Tibial artery (tissue), 4 donors: ENCODE results near the gene PBX2.
"Not testable (repeated sequence)": the region's sequence is repeated elsewhere in the genome, so short reads cannot be mapped to it uniquely, and the experiment has no call there.

Source experiments
- DNase-seq, 2 donors: peaks; one replicate each; pipeline ENCODE4 v3.0.0-alpha.2; 2019
- H3K27ac ChIP-seq, 2 donors: fragments of 200-600 bp; sonication (generic) in 1 of 2; 1 replicate in 1 of 2; 2 replicates in 1 of 2; pipeline ENCODE4 v1.5.1; 2018 to 2019; ENCODE audit warnings: mild to moderate bottlenecking in 1 of 2
- H3K27me3 ChIP-seq, 2 donors: fragments of 200-600 bp; sonication (generic) in 1 of 2; one replicate each; pipeline versions ENCODE4 v1.5.1 to v1.6.0; 2016 to 2019
- H3K36me3 ChIP-seq, 3 donors: fragments of 200-600 bp; sonication (generic) in 2 of 3; one replicate each; pipeline ENCODE4 v1.5.1; 2016 to 2019; ENCODE audit warnings: mild to moderate bottlenecking in 2 of 3
- H3K4me1 ChIP-seq, 4 donors: fragments of 200-600 bp; sonication (generic) in 2 of 4; 1 replicate in 3 of 4; 2 replicates in 1 of 4; pipeline ENCODE4 v1.5.1; 2016 to 2019
- H3K4me3 ChIP-seq, 2 donors: fragments of 200-600 bp; sonication (generic) in 1 of 2; 1 replicate in 1 of 2; 2 replicates in 1 of 2; pipeline ENCODE4 v1.5.1; 2018 to 2019; ENCODE audit warnings: mild to moderate bottlenecking in 2 of 2
- H3K9me3 ChIP-seq, 3 donors: fragments of 200-600 bp; sonication (generic) in 1 of 3; one replicate each; pipeline ENCODE4 v1.5.1; 2016 to 2019
- CTCF ChIP-seq, 2 experiments: fragments of 200-600 bp in 1 of 2; fragments of 450-650 bp in 1 of 2; IDR thresholded peaks; one replicate each; pipeline ENCODE4 v1.5.1; 2017 to 2019; ENCODE audit warnings: antibody characterized with exemption in 2 of 2, mild to moderate bottlenecking in 1 of 2, moderate library complexity in 1 of 2
- intact Hi-C: fragments of 100-400 bp; cut with DNase I; formaldehyde crosslinking; loops from one replicate; pipeline ENCODE4 v1.15.0; 2023; ENCODE audit warnings: low total_unique reads

Gene PBX2

GRCh38 chr6:32195652-32195901, 5.6 kb upstream of the PBX2 start:
- H3K27ac ChIP-seq = peak overlapping the region; percentile 98
- intact Hi-C loops = no loop called here
- DNase-seq = peak; percentile 100
- H3K27me3 ChIP-seq = peaks cover 0 to 2% of the 10 kb centered on the region in 2 donors
- TF ChIP-seq CTCF (IDR thresholded peaks at IDR 0.05) = peak; percentile 37 to 46
- peaks cover 0 to 36% (median 28%) of the 10 kb centered on the region in 4 donors for H3K4me1 ChIP-seq
- H3K36me3 ChIP-seq = no peaks in the 10 kb centered on the region
- H3K4me3 ChIP-seq = peak overlapping the region; percentile 71 to 87
- H3K9me3 ChIP-seq = no peaks in the 10 kb centered on the region

- H3K27ac ChIP-seq = peak overlapping the region; percentile 87 to 98
- no peaks in the 10 kb centered on the region for H3K36me3 ChIP-seq
- intact Hi-C loops = no loop called here
- H3K27me3 ChIP-seq = no peaks in the 10 kb centered on the region
- peaks cover 0 to 39% (median 30%) of the 10 kb centered on the region in 4 donors for H3K4me1 ChIP-seq
- H3K4me3 ChIP-seq = peak overlapping the region; percentile 41 to 54
- no peak for DNase-seq
- no peaks in the 10 kb centered on the region for H3K9me3 ChIP-seq
- TF ChIP-seq CTCF (IDR thresholded peaks at IDR 0.05) = peak; percentile 43 to 59
These were observed 5.0 kb upstream of the PBX2 start for GRCh38 chr6:32194825-32195651.

GRCh38 chr6:32194388-32194787, 4.4 kb upstream of the PBX2 start:
- no peak overlapping the region for H3K4me3 ChIP-seq

GRCh38 chr6:32193096-32193495, 3.1 kb upstream of the PBX2 start:
- H3K4me3 ChIP-seq, H3K36me3 ChIP-seq, H3K27me3 ChIP-seq, H3K9me3 ChIP-seq, intact Hi-C loops: not testable (repeated sequence)
- peak in 1 of 2 donors; percentile 61 for DNase-seq
- Histone ChIP-seq H3K27ac (peak overlapping the region in 1 of 2 donors; percentile 92), H3K4me1 (peaks cover 0 to 52% (median 42%) of the 10 kb centered on the region in 4 donors)

More at GRCh38 chr6:32194388-32194787, 4.4 kb upstream of the PBX2 start:
- Histone ChIP-seq H3K9me3 (no peaks in the 10 kb centered on the region), H3K36me3 (no peaks in the 10 kb centered on the region), H3K4me1 (peaks cover 0 to 40% (median 30%) of the 10 kb centered on the region in 4 donors), H3K27ac (peak overlapping the region; percentile 87 to 98), H3K27me3 (no peaks in the 10 kb centered on the region)
- no peak for DNase-seq
- no peak for TF ChIP-seq CTCF (IDR thresholded peaks at IDR 0.05)
- intact Hi-C loops = no loop called here

- intact Hi-C loops = no loop called here
- DNase-seq = peak in 1 of 2 donors; percentile 75
- no peaks in the 10 kb centered on the region for H3K27me3 ChIP-seq
- peak within 1 kb of the TSS; percentile 92 to 97 for H3K27ac ChIP-seq
- H3K4me3 ChIP-seq = peak within 1 kb of the TSS; percentile 26 to 30
- peaks cover 3 to 4% (median 4%) of the 10 kb centered on the region in 3 donors for H3K36me3 ChIP-seq
- peaks cover 0 to 57% (median 47%) of the 10 kb centered on the region in 4 donors for H3K4me1 ChIP-seq
- H3K9me3 ChIP-seq = no peaks in the 10 kb centered on the region
- TF ChIP-seq CTCF (IDR thresholded peaks at IDR 0.05) = no peak
These were observed 2.6 kb upstream of the PBX2 start, which contains the start of gene GPSM3 for GRCh38 chr6:32192608-32193039. GPSM3 (minus strand) TSS chr6:32192643; CDS start chr6:32192513, 130 bp downstream.
